Bronchial epithelial cell (primary cell): ENCODE measurements around the gene MFN1. TPM values are rescaled to one million over a fixed set of nuclear protein-coding genes. Genes with fewer than 3 reads are reported as not detected.

Experiments used
- DNase-seq: peaks from one replicate; pipeline ENCODE4 v3.0.0-alpha.2; 2010; ENCODE audit warnings: low read depth
- FAIRE-seq: peaks from 2 replicates; lab custom pipeline; 2011; peaks lifted over from hg19 to GRCh38; lab: Jason Lieb, UNC
- H3K27me3 ChIP-seq: 2 replicates; pipeline ENCODE4 v1.5.1; 2011; ENCODE audit warnings: low read length; ENCODE audit not compliant: control insufficient read depth, insufficient read depth
- H3K36me3 ChIP-seq: 2 replicates; pipeline ENCODE4 v1.5.1; 2011; ENCODE audit warnings: low read length; ENCODE audit not compliant: control insufficient read depth, insufficient read depth
- H3K4me3 ChIP-seq: 2 replicates; pipeline ENCODE4 v1.5.1; 2011; ENCODE audit warnings: mild to moderate bottlenecking, low read depth, low read length, control low read depth
- CTCF ChIP-seq: IDR thresholded peaks from 2 replicates; pipeline ENCODE4 v1.5.1; 2011; ENCODE audit warnings: mild to moderate bottlenecking, moderate library complexity, low read length, control low read depth, inconsistent platforms; ENCODE audit not compliant: insufficient read depth, severe bottlenecking
- total RNA-seq: library from RNA; depleted of rRNA; stranded (reverse); fragments of >200 nt; gene quantifications from 2 replicates; pipeline ENCODE4 v1.2.1, GENCODE V29; 2014

MFN1 gene
- total RNA-seq, 1 donor from 2014 or later, result 47.1 TPM

- Histone ChIP-seq H3K36me3 (peaks cover 3% of the 10 kb centered on the region), H3K4me3 (no peak overlapping the region), H3K27me3 (no peaks in the 10 kb centered on the region)
- FAIRE-seq (no peak), DNase-seq (no peak)
- TF ChIP-seq CTCF, result no peak
Observed at GRCh38 chr3:179398574-179399231, 51.2 kb downstream of the MFN1 start.

DNA sequence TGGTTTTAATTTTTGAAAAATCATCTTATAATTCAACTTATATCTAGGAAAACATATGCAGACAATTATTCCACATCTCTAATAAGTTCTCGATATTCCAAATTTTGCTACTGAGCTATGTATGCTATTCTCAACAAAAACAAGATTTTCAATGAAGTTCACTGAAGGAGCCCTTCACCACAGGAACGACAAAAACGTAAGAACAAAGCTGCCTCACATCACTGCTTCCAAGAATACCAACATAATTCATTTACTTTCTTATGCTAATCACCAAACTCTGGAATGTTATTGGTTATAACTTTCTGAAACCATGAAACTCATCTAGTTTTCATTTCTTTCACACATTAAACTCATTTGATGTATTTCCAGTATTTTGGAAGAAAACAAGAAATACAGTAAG lies 54.1 kb downstream of the MFN1 start:
- Histone ChIP-seq H3K36me3 (no peaks in the 10 kb centered on the region), H3K27me3 (no peaks in the 10 kb centered on the region), H3K4me3 (no peak overlapping the region)
- TF ChIP-seq CTCF, result no peak
- DNase-seq, result no peak
- no peak for FAIRE-seq

DNA sequence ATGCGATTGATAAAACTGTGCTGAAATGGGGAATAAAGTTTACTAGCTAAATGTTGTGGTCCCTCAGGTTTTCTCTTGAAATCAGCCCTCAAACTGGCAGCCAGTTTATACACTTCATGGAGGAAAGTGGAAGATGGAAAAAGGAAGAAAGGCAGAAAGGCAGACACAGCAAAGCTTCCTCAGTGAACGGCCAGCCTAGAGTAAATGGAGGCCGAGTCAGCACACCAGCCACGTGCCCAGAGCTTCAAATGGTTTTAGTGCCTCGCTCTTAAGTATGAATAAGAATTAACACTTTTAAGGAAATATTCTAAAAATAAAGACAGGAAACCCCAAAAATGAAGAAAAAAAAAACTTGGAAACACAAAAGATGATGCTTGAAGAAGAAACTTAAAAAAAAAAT lies 55.5 kb downstream of the MFN1 start:
- FAIRE-seq (no peak), DNase-seq (no peak)
- no peak for TF ChIP-seq CTCF
- H3K36me3 ChIP-seq, result no peaks in the 10 kb centered on the region
- no peaks in the 10 kb centered on the region for H3K27me3 ChIP-seq
- H3K4me3 ChIP-seq, result no peak overlapping the region

DNA sequence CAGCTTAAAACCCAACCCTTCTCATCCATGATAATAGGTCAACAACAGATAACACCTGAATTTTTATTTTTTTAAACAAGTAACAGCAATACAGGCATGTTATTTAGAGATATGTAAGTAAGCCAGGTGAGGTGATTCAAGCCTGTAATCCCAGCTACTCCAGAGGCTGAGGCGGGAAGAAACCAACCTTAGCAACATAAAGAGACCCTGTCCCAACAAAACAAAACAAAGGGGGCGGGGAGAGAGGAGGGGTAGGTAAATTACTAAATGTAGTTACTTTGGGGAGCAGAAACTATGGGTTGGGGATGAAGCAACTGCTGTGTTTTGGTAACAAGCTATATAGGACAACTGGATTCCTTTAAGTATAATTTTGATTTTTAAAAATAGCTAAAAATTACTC lies 56.8 kb downstream of the MFN1 start:
- DNase-seq (no peak), FAIRE-seq (no peak)
- H3K4me3 ChIP-seq, result no peak overlapping the region
- no peaks in the 10 kb centered on the region for H3K27me3 ChIP-seq
- no peaks in the 10 kb centered on the region for H3K36me3 ChIP-seq
- TF ChIP-seq CTCF, result no peak

- TF ChIP-seq CTCF, result no peak
- Histone ChIP-seq H3K36me3 (no peaks in the 10 kb centered on the region), H3K27me3 (no peaks in the 10 kb centered on the region), H3K4me3 (no peak overlapping the region)
- FAIRE-seq, result no peak
- DNase-seq, result no peak
Observed at GRCh38 chr3:179410331-179410730, 62.8 kb downstream of the MFN1 start.

- TF ChIP-seq CTCF, result no peak
Observed at GRCh38 chr3:179410999-179411398, 63.5 kb downstream of the MFN1 start.

More at GRCh38 chr3:179410999-179411398, 63.5 kb downstream of the MFN1 start:
- no peak overlapping the region for H3K4me3 ChIP-seq
- no peaks in the 10 kb centered on the region for H3K27me3 ChIP-seq
- no peaks in the 10 kb centered on the region for H3K36me3 ChIP-seq
- no peak for FAIRE-seq
- DNase-seq, result no peak
